Breast epithelium (tissue), 3 donors: ENCODE measurements around the gene SMARCD3.
A peak's percentile ranks its signal among the peaks of the same experiment; 100 is the strongest.

Experiments used
- POLR2AphosphoS5 ChIP-seq, 3 donors: sonication (generic); formaldehyde crosslinking; IDR thresholded peaks; one replicate each; pipeline ENCODE4 v1.6.1; 2017; ENCODE audit warnings: antibody characterized with exemption in 3 of 3
- TF ChIP-seq, protein P1 (sequence below), 3 donors: fragments of 450-650 bp; IDR thresholded peaks; one replicate each; pipeline ENCODE4 v1.5.1; 2016 to 2017; ENCODE audit warnings: antibody characterized with exemption in 3 of 3, mild to moderate bottlenecking in 3 of 3, moderate library complexity in 3 of 3

DNA sequence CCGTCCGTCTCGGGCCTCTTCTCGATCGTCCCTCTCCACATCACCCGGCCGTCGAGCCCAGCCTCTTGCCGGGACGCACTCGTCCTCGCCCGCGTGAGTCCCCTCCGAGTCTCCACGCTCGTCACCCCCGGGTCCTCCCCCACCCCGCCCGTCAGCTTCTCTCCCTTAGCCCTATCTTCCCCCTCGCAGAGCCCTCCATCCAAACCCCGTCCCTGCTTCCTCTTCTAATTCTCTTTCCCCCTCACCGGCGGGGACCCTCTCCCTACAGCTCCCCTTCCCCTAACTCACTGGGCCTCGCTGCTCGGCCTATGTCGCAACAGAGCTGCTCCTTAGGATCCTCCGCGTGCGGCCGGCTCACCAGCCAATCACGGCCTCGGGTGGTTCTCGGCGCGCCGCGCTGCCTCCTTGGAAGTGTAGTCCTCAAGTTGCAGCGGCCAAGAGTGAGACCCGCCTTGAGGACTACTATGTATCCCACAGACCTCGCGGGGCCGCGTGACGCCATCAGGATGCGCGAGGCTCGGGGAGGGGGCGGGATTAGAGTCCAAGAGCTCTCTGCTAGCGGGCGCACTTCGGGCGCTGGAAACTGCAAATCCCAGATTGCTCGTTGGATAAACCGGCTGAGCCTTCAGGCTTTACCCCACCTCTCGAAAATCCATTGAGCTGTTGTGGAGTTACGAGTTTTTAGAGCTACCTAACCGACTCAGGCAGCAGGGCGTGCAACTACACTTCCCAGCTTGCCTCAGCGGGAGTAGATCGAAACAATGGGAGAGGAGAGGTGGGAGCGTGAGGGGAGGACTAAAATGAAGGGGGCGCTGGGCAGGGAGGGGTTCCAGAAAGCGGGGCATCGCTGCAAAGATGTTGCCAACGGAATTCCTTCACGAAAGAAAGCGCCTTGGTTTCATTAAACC, 21.4 kb downstream of the SMARCD3 start, which contains the start of gene ABCF2:
- TF ChIP-seq, protein P1, sequence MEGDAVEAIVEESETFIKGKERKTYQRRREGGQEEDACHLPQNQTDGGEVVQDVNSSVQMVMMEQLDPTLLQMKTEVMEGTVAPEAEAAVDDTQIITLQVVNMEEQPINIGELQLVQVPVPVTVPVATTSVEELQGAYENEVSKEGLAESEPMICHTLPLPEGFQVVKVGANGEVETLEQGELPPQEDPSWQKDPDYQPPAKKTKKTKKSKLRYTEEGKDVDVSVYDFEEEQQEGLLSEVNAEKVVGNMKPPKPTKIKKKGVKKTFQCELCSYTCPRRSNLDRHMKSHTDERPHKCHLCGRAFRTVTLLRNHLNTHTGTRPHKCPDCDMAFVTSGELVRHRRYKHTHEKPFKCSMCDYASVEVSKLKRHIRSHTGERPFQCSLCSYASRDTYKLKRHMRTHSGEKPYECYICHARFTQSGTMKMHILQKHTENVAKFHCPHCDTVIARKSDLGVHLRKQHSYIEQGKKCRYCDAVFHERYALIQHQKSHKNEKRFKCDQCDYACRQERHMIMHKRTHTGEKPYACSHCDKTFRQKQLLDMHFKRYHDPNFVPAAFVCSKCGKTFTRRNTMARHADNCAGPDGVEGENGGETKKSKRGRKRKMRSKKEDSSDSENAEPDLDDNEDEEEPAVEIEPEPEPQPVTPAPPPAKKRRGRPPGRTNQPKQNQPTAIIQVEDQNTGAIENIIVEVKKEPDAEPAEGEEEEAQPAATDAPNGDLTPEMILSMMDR (IDR thresholded peaks at IDR 0.05): no peak
- TF ChIP-seq POLR2AphosphoS5 (IDR thresholded peaks at IDR 0.05): peak; percentile 72 to 84 (median 79)
